HK-2 (cell line): ENCODE results near the gene NYAP2.

Source experiments
- DNase-seq: peaks from one replicate; pipeline ENCODE4 v3.0.0-alpha.2; 2018; ENCODE audit not compliant: unreplicated experiment

Gene NYAP2

DNA sequence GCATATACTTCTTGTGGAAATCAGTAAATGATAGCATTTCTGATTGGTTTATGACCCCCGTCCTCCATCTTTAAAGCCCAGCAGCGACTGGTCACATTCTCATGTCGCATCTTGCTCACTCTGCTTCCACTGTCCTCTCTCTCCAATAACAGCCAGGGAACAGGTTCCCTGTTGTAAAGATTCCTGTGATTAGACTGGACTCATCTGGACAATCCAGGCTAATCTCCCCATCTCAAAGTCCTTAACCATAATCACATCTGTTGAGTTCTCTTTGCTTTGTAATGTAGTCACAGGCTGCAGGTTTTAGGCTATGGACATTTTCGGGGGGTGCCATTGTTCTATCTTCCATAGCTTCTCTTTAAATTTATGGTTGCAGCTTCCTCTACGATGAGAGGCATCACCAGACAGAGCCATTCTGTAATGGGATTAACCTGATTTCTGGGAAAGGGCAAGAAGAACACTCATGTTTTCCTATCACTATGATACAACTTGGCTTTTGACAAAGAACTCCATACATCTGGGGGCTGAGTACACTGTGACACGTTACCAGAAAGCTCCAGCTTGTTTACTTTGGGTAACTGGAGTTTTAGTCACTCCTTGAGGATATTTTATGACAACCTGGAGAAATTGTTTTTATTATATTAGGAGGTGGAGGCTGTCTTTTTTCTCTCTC lies 159.0 kb downstream of the NYAP2 start:
- DNase-seq, result no peak

- DNase-seq, result no peak
These were observed 159.5 kb downstream of the NYAP2 start for GRCh38 chr2:225559072-225559415.

DNA sequence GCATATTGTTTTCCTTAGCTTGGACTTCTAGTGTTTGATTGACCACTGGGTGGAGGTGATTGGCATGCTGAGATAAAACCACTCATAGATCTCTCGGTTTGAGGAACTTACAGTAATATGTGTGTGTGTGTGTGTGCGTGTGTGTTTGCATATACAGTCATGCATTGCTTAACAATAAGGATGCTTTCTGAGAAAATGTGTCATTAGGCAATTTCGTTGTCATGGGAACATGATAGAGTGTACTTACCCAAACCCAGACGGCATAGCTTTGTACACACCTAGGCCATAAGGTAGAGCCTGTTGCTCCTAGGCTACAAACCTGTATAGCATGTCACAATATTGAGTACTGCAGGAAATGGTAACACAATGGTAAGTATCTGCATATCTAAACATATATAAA lies 167.3 kb downstream of the NYAP2 start:
- no peak for DNase-seq

DNA sequence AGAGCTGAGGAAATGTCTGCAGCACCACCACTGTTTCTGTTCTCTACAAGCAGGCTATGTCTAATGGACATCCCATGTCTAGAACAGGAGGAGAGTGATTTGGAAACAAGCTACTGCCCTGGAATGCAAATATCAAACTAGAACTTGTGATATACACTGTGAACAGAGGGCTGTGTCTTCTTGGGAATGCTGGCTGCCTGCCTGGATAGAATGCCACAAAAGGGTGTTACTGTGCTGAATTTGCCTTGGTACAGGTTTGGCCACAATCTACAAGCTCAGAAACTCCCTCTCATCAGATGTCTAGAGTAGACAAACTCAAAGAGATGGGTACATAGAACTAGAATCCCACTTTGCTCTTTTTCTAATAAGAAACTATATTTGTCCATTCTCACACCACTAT lies 170.5 kb downstream of the NYAP2 start:
- DNase-seq, result no peak

DNA sequence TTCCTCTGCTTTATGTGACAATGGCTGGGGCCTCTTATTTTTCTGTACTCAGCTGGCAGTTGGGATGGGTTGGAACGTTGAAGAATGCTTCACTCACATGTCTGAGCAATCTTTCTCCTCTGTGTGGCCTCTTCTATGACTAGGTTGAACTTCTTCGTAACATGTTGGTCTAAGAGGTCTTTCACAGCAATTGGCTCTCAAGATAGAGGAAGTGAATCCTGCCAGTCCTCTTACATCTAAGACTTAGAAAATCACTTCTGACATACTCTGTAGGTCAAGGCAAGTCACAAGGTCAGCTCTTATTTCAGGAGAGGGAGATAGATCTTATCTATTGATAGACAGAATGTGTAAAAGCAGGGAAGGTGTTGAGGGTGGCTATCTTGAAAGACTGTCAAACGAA lies 174.1 kb downstream of the NYAP2 start:
- DNase-seq, result no peak

DNA sequence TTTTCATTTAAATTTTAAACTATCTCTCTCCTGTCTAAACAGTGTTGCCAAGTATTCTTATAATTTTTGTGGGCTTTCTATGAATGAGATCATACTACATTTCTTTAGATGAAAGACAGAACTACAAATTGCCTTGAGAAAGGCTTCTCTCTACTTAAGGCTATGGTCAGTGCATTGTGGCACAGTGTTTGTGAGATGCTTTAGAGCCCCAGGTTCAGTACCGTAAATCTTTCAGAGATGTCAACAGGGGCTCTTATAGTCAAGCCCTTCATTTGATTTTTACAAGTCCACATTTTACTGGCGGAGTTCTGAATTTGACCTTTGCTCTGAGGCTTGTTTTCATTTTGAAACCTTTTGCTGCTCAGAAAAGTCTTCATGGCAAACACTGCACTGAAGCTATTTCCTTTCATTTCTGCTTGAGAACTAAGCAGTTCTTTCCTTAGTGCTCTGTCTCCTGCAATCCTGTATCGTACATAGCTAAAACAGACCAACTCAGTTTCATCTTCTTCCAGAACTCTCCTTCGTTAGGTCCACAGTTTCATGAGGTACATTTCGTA lies 175.2 kb downstream of the NYAP2 start:
- DNase-seq, result no peak

DNA sequence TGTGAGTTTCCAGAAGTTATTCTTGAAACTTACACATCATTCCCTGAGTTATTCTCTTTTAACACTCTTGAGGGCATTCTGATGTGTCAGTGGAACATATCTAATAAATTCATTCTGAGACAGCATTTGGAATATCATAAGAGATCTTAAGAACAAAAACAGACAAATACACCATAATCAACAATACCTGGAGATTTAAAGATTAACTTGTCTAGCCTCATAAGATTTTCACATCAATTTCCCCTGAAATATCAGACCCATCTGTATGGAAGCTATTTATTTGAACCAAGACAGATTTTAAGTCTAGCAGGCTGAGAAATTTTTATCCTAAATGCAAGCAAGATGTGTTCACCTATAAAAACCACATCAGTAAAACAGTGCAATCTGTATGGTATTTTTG lies 181.6 kb downstream of the NYAP2 start:
- no peak for DNase-seq

DNA sequence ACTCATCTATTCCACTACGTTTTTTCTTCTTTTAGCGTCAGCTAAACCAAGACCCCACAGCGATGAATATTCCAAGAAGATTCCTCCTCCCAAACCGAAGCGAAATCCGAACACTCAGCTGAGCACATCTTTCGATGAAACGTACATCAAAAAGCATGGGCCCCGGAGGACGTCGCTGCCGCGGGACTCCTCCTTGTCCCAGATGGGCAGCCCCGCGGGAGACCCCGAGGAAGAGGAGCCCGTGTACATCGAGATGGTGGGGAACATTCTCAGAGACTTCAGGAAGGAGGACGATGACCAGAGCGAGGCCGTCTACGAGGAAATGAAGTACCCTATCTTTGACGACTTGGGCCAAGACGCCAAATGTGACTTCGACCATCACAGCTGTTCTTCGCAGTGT lies 182.4 kb downstream of the NYAP2 start:
- no peak for DNase-seq

- DNase-seq, result no peak
These were observed 183.0 kb downstream of the NYAP2 start for GRCh38 chr2:225582355-225583116.

DNA sequence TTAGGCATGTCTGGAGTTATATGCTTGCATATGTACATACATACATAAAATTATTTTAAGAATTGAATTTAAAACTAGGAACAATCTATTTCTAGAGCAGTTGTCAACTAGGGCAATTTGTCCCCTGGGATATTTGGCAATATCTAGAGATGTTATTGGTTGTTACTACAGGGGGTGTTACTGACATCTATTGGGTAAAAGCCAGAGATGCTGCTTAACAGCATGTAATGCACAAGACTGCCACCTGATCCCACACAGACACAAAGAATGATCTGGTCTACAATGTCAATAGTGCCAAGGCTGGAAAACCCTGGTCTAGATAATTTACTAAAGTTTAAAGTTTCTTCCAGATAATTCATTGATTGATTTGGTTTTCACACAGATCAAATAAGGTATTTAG lies 185.3 kb downstream of the NYAP2 start:
- DNase-seq, result no peak

- no peak for DNase-seq
These were observed 191.4 kb downstream of the NYAP2 start for GRCh38 chr2:225590932-225591331.

GRCh38 chr2:225597911-225598310 lies 198.4 kb downstream of the NYAP2 start:
- no peak for DNase-seq

DNA sequence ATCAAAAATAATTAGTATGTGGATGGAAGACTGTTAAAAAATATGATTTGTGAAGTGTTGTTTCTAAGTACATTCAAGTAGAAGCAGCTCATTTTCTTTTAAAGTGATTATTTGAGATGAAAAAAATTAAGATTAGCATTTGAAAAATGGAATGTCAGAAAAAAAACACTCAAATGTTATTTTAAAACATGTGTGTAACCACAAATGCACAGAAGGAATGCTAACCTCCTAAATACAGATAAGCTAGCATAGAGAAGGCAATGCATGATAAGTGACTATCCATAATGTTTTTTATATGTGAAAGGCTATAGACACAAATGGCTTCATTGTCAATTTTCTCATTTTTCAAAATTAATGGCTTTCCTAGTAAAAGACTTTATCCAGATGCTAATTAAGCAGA lies 198.9 kb downstream of the NYAP2 start:
- DNase-seq, result no peak

DNA sequence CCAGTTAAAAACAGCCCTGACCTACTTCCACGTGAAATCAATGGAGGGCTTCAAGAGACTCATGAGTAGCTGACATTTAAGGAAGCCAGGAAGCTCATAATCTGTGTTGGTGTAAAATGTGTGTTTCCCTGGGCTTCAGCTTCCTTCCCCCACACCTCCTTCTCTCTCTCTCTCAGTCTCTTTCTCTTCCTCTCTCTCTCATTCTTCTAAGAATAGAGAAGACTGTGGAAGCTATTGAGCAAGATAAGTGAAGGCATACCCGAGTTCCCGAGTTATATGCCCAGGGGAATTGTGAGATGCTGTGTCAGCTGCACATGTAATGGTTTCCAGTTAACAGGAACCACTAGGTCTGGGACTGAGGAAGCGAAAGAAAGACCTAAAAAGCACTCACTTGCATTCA lies 199.4 kb downstream of the NYAP2 start:
- DNase-seq, result no peak

DNA sequence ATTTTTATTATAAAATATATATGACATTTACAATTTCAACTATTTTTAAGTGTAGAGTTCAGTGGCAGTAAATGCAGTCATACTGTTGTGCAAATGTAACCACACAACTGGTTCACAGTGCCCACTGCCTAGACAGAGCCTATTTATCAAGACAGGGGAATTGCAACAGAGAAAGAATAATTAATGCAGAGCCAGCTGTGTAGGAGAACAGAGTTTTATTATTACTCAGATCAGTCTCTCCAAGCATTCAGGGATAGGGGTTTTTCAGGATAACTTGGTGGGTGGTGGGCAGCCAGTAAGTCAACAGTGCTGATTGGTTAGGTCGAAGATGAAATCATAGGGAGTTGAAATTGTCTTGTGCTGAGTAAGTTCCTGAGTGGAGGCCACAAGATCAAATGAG lies 200.3 kb downstream of the NYAP2 start:
- no peak for DNase-seq

DNA sequence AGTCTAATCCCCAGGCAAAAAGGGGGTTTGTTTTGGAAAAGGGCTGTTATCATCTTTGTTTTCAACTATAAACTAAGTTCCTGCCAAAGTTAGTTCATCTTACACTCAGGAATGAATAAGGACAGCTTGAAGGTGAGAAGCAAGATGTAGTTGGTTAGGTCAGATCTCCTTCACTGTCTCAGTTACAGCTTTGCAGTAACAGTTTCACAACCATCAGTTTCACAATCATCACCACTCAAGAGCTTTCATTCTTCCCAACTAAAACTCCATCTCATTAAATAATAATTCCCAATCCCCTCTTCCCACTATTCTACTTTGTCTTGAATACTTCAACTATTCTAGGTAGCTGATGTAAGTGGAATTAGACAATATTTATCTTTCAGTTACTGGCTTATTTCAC lies 200.9 kb downstream of the NYAP2 start:
- no peak for DNase-seq

GRCh38 chr2:225600865-225601264 lies 201.4 kb downstream of the NYAP2 start:
- DNase-seq, result no peak

DNA sequence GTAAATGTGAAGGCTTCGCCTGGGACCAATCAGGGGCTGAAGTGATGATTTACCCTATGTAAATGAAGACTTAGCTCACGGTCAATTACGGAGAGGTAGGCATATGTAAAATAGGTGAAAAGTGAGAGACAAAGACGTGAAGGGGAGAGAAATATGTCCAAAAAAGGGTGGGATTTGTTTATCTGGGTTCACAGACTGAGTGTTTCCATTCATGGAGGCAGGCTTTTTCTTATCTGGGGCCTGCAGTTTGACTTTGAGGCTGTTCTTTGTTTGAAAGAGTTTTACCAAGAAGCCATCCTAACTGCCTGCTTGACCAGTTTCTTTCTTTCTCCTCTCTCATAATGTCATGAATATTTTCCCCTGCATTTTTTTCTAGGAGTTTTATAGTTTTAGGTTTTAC lies 202.7 kb downstream of the NYAP2 start:
- no peak for DNase-seq

DNA sequence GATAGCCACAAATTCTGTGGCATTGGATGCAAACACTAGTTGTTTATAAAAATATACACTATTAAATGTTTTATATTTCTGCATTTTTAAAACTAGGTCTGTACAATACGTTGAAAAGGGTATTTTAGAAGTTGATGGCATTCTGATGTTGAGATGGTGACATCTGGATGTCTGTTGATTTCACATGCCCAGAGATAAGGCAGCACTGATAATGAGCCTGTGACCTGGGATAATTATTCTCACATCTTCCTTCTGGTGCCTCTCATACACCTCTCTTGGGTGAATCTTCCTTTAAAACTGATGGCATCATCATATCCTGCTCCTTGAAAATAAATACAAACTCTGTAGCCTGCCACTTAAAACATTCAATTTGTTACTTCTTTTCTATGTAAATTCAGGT lies 208.6 kb downstream of the NYAP2 start:
- DNase-seq, result no peak

DNA sequence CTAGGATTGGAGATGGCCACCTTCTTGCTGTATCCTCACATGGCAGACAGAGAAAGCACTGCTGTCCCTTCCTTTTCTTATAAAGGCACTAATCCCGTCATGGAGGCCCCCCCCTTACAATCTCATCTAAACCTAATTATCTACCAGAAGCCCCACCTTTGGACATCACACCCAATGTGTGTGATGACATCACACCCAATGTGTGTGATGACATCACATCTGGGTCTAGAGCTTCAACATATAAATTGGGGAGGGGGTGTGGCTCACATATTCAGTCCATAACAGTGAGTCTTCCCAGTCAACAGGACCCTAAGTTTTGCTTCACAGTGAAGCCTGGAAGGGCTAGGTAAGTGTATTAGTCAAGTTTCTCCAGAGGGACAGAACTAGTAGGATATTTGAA lies 213.1 kb downstream of the NYAP2 start:
- DNase-seq, result no peak

DNA sequence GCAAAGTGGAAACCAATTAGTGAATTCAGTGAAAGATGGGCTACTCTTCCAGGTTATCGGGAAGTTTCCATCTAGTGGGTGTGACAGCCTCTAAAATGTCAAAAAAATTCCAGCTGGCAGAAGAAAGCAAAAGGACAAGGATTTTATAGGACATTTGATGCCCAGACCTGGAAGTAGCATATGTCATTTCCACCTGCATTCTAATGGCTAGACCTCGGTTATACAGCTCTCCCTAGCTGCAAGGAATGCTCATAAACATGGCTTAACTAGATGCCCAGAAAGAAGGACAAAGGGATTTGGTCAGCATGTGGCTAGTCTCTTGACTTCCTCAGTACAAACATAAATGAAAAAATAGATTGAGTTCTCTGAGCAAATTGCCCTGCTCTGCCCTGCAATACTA lies 215.4 kb downstream of the NYAP2 start:
- no peak for DNase-seq

DNA sequence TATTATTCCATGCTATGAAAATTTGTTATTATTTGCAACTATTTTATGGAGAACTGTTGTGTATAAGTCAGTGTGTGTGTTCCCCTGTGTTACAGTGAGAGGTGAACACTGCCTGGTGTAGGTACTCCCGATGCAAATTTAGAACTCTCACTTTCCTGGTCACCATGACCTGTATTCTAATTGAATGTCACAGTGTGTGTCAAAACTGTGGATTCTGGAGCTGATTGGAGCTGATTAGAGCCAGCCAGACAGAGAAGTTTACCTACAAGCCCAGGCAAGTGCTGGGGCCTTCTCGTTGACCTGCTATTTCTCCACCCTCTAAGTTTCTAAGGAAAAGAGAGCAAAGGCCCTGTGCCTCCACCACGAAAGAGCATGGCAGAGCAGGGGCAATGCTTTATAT lies 216.0 kb downstream of the NYAP2 start:
- DNase-seq, result no peak

- no peak for DNase-seq
These were observed 216.9 kb downstream of the NYAP2 start for GRCh38 chr2:225616372-225616771.

DNA sequence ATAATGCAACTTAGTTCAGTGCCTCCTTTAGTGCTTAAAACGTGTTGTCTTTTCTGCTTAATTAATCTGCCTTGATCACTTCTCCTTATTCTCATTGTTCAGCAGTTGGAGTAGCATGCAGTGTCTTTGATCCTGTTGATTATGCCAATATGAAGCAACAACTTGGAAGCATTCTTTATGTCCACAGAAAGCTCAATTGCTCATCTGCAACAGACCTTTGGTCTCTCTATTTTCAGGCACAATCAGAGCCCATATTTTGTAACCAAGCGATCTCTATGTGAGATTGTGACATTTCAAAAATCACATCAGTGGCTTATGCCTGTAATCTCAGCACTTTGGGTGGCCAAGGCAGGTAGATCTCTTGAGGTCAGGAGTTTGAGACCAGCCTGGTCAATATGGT lies 217.3 kb downstream of the NYAP2 start:
- DNase-seq, result no peak
